AG04449 (cell line): ENCODE results near the gene CDCA4.
"Not testable (repeated sequence)": the region's sequence is repeated elsewhere in the genome, so short reads cannot be mapped to it uniquely, and the experiment has no call there.

ENCODE experiments used
- CTCF ChIA-PET: fragments of 350-600 bp; formaldehyde crosslinking; extraction: SDS; loops from one replicate; lab custom pipeline; 2021; ENCODE audit warnings: antibody characterized with exemption; lab: Yijun Ruan, JAX
- POLR2A ChIA-PET: fragments of 400-600, 350-600 bp; formaldehyde crosslinking; extraction: SDS; loops from one replicate; lab custom pipeline; 2020; ENCODE audit warnings: antibody characterized with exemption, inconsistent platforms; lab: Yijun Ruan, JAX
- DNase-seq: peaks from one replicate; pipeline ENCODE4 v3.0.0-alpha.2; 2010; ENCODE audit warnings: low read depth, low spot score
- H3K4me3 ChIP-seq: 2 replicates; pipeline ENCODE4 v1.5.1; 2011; ENCODE audit warnings: low read depth, mild to moderate bottlenecking, control low read depth, low read length
- CTCF ChIP-seq: IDR thresholded peaks from one replicate; pipeline ENCODE4 v1.5.1; 2011; ENCODE audit warnings: mild to moderate bottlenecking, moderate library complexity, low read length, control low read depth, inconsistent platforms; ENCODE audit not compliant: insufficient read depth; ENCODE audit errors: missing control alignments

CDCA4 gene

GRCh38 chr14:105030194-105030593 is 9.3 kb upstream of the CDCA4 start:
- no peak for DNase-seq
- ChIA-PET POLR2A (no interaction called here), CTCF (interaction anchor here (9.3 to 17.4 kb wide), 2 partner anchors 15 to 55 kb away, joined by 57 to 211 read pairs; no protein-coding TSS in a partner anchor)
- H3K4me3 ChIP-seq: no peak overlapping the region
- TF ChIP-seq CTCF: no peak

GRCh38 chr14:105029402-105029801 is 8.5 kb upstream of the CDCA4 start:
- CTCF ChIA-PET: interaction anchor here (0.8 to 17.4 kb wide), 5 partner anchors 9 to 96 kb away, joined by 4 to 211 read pairs (median 7); partner anchors contain the start of gene CDCA4
- POLR2A ChIA-PET: no interaction called here

GRCh38 chr14:105028251-105028927 is 7.5 kb upstream of the CDCA4 start:
- POLR2A ChIA-PET: no interaction called here
- TF ChIP-seq CTCF: no peak
- H3K4me3 ChIP-seq: no peak overlapping the region
- CTCF ChIA-PET: interaction anchor here (0.8 to 17.4 kb wide), 5 partner anchors 8 to 95 kb away, joined by 4 to 211 read pairs (median 7); partner anchors contain the start of gene CDCA4
- DNase-seq: no peak

More at GRCh38 chr14:105029402-105029801, 8.5 kb upstream of the CDCA4 start:
- no peak for DNase-seq
- no peak overlapping the region for H3K4me3 ChIP-seq
- TF ChIP-seq CTCF: no peak

- H3K4me3 ChIP-seq, POLR2A ChIA-PET, DNase-seq: not testable (repeated sequence)
- CTCF ChIA-PET: interaction anchor here (0.8 to 17.4 kb wide), 5 partner anchors 9 to 94 kb away, joined by 3 to 211 read pairs (median 7); no protein-coding TSS in a partner anchor
These were observed 6.8 kb upstream of the CDCA4 start for GRCh38 chr14:105027718-105028117.

- no peak for DNase-seq
- TF ChIP-seq CTCF: no peak
- no peak overlapping the region for H3K4me3 ChIP-seq
- ChIA-PET POLR2A (no interaction called here), CTCF (interaction anchor here (0.8 to 17.4 kb wide), 5 partner anchors 10 to 53 kb away, joined by 3 to 211 read pairs (median 8); no protein-coding TSS in a partner anchor)
These were observed 6.1 kb upstream of the CDCA4 start for GRCh38 chr14:105026802-105027563.

GRCh38 chr14:105026033-105026785 is 5.3 kb upstream of the CDCA4 start:
- DNase-seq: no peak
- ChIA-PET POLR2A (no interaction called here), CTCF (interaction anchor here (1.0 to 17.4 kb wide), 4 partner anchors 19 to 130 kb away, joined by 4 to 211 read pairs (median 7); no protein-coding TSS in a partner anchor)
- H3K4me3 ChIP-seq: no peak overlapping the region
- TF ChIP-seq CTCF: no peak
